ENCODE measurements around the gene KRTAP25-1. TPM values are rescaled to one million over a fixed set of nuclear protein-coding genes. Genes with fewer than 3 reads are reported as not detected.

KRTAP25-1 gene
- total RNA-seq, 1 experiment from 2014 or later = not detected

DNA sequence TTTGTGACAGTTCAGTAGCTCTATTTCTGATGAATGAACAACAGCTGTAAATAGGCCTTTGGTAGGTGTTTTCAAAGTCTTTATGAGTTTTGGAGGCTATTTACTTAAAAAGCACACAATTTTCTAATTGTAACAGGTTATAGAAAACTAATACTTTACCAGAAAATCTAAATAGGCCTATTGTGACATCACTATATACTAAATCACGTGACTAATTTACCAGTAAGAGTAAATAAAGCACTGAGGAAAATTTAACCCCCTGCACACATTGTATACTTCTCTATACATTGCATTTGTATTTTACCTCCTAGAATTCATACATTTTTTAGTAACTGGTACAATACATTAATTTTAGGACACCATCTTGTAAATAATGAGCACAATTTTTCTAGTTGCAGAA lies 15.8 kb upstream of the KRTAP25-1 start:
- TF ChIP-seq CTCF (IDR thresholded peaks at IDR 0.05; ENCODE audit: unreplicated experiment) = no peak
- no peak overlapping the region for H3K27ac Mint-ChIP-seq (ENCODE audit: low read depth, unreplicated experiment)
- no TSS peak for BruUV-seq (replicated peaks)
- POLR2A ChIA-PET = no interaction called here
- intact Hi-C loops (cut with micrococcal nuclease) = no loop called here
- H3K36me3 Mint-ChIP-seq (ENCODE audit: insufficient read depth, unreplicated experiment) = no peaks in the 10 kb centered on the region
- no peak overlapping the region for H3K4me3 Mint-ChIP-seq (ENCODE audit: unreplicated experiment)
- CTCF ChIA-PET = interaction anchor here (0.7 kb wide), 1 partner anchor 730 kb away, joined by 3 read pairs; no protein-coding TSS in a partner anchor
- no peaks in the 10 kb centered on the region for H3K27me3 Mint-ChIP-seq (ENCODE audit: insufficient read depth, unreplicated experiment)
- H3K4me1 Mint-ChIP-seq (ENCODE audit: insufficient read depth, unreplicated experiment) = no peaks in the 10 kb centered on the region
- no peaks in the 10 kb centered on the region for H3K9me3 Mint-ChIP-seq (ENCODE audit: unreplicated experiment)
- no peak for DNase-seq (ENCODE audit: unreplicated experiment)

GRCh38 chr21:30282850-30283249 lies 6.5 kb downstream of the KRTAP25-1 start, which contains the start of gene KRTAP24-1:
TSS of gene KRTAP24-1 (minus strand) at chr21:30282950. CDS start at chr21:30282932, 18 bp downstream.
- Mint-ChIP-seq H3K27ac (ENCODE audit: low read depth, unreplicated experiment) (no peak within 1 kb of the TSS), H3K27me3 (ENCODE audit: insufficient read depth, unreplicated experiment) (peaks cover 45% of the 10 kb centered on the region), H3K36me3 (ENCODE audit: insufficient read depth, unreplicated experiment) (no peaks in the 10 kb centered on the region), H3K4me3 (ENCODE audit: unreplicated experiment) (no peak within 1 kb of the TSS), H3K4me1 (ENCODE audit: insufficient read depth, unreplicated experiment) (no peaks in the 10 kb centered on the region), H3K9me3 (ENCODE audit: unreplicated experiment) (no peaks in the 10 kb centered on the region)
- intact Hi-C loops (cut with micrococcal nuclease) = no loop called here
- no TSS peak for BruUV-seq (replicated peaks)
- DNase-seq (ENCODE audit: unreplicated experiment) = no peak
- no peak for TF ChIP-seq CTCF (IDR thresholded peaks at IDR 0.05; ENCODE audit: unreplicated experiment)
- ChIA-PET CTCF (interaction anchor here (1.0 kb wide), 1 partner anchor 239 kb away, joined by 4 read pairs; no protein-coding TSS in a partner anchor), POLR2A (no interaction called here)

DNA sequence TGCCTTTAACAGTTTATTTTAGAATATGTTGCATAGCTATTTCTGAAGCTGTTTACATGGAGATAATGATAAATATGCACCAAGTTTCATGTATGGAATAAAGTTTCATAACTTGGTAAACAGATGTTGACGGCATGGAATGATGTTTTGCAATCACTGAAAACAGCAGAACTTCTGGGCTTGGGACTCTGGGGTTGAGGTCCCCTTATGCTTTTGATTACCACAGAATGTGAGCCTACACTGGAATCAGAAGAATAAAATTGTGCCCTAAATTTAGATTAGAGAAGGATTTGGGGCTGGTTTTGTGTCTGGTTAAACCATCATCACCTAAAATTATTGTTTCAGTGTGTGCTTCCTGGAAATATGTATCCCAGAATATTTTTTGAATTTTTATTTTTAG lies 17.7 kb downstream of the KRTAP25-1 start:
- no peak for TF ChIP-seq CTCF (IDR thresholded peaks at IDR 0.05; ENCODE audit: unreplicated experiment)
- Mint-ChIP-seq H3K9me3 (ENCODE audit: unreplicated experiment) (no peaks in the 10 kb centered on the region), H3K36me3 (ENCODE audit: insufficient read depth, unreplicated experiment) (no peaks in the 10 kb centered on the region), H3K27ac (ENCODE audit: low read depth, unreplicated experiment) (no peak overlapping the region), H3K27me3 (ENCODE audit: insufficient read depth, unreplicated experiment) (no peaks in the 10 kb centered on the region), H3K4me1 (ENCODE audit: insufficient read depth, unreplicated experiment) (no peaks in the 10 kb centered on the region), H3K4me3 (ENCODE audit: unreplicated experiment) (no peak overlapping the region)
- no peak for DNase-seq (ENCODE audit: unreplicated experiment)
- CTCF ChIA-PET = interaction anchor here (0.6 to 1.0 kb wide), 2 partner anchors 12 to 86 kb away, joined by 3 read pairs; no protein-coding TSS in a partner anchor
- POLR2A ChIA-PET = interaction anchor here (0.7 kb wide), 1 partner anchor 567 kb away, joined by 3 read pairs; no protein-coding TSS in a partner anchor
- intact Hi-C loops (cut with micrococcal nuclease) = no loop called here
- no TSS peak for BruUV-seq (replicated peaks)

GRCh38 chr21:30271156-30271555 lies 18.2 kb downstream of the KRTAP25-1 start:
- Mint-ChIP-seq H3K27ac (ENCODE audit: low read depth, unreplicated experiment) (no peak overlapping the region), H3K4me1 (ENCODE audit: insufficient read depth, unreplicated experiment) (no peaks in the 10 kb centered on the region), H3K4me3 (ENCODE audit: unreplicated experiment) (no peak overlapping the region), H3K36me3 (ENCODE audit: insufficient read depth, unreplicated experiment) (no peaks in the 10 kb centered on the region), H3K27me3 (ENCODE audit: insufficient read depth, unreplicated experiment) (no peaks in the 10 kb centered on the region), H3K9me3 (ENCODE audit: unreplicated experiment) (no peaks in the 10 kb centered on the region)
- ChIA-PET POLR2A (no interaction called here), CTCF (interaction anchor here (0.6 kb wide), 1 partner anchor 86 kb away, joined by 3 read pairs; no protein-coding TSS in a partner anchor)
- intact Hi-C loops (cut with micrococcal nuclease) = no loop called here
- BruUV-seq (replicated peaks) = no TSS peak
- no peak for DNase-seq (ENCODE audit: unreplicated experiment)
- no peak for TF ChIP-seq CTCF (IDR thresholded peaks at IDR 0.05; ENCODE audit: unreplicated experiment)

All from MCF 10A (cell line).